ENCODE measurements around the gene PPP1R2. TPM values are rescaled to one million over a fixed set of nuclear protein-coding genes. Genes with fewer than 3 reads are reported as not detected.
"Not testable (repeated sequence)": the region's sequence is repeated elsewhere in the genome, so short reads cannot be mapped to it uniquely, and the experiment has no call there.

The PPP1R2 gene
- polyA plus RNA-seq, 1 donor from 2014 or later, result 159 TPM

DNA sequence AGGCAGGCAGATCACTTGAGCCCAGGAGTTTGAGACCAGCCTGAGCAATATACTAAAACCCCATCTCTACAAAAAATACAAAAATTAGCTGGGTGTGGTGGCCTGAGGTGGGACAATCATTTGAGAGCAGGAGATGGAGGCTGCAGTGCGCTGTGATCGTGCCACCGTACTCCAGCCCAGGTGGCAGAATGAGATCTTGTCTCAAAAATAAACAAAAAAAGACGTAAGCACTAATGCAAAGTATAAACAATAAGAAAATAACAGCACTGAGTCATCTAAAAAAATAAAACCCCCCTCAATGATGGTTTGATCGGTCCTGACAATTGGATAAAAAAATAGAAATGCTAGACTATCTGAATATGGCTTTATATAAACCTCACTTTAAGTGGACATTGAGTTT, 3.6 kb downstream of the PPP1R2 start:
- H3K4me1 Mint-ChIP-seq, result peaks cover 55 to 61% (median 56%) of the 10 kb centered on the region in 3 donors
- peak overlapping the region in 2 of 3 donors; percentile 36 to 41 for H3K27ac Mint-ChIP-seq
- H3K36me3 Mint-ChIP-seq, result peaks cover 2% of the 10 kb centered on the region
- no peaks in the 10 kb centered on the region for H3K9me3 Mint-ChIP-seq
- H3K4me3 Mint-ChIP-seq, result peak overlapping the region; percentile 8 to 97 (median 74)
- H3K27me3 Mint-ChIP-seq, result no peaks in the 10 kb centered on the region

DNA sequence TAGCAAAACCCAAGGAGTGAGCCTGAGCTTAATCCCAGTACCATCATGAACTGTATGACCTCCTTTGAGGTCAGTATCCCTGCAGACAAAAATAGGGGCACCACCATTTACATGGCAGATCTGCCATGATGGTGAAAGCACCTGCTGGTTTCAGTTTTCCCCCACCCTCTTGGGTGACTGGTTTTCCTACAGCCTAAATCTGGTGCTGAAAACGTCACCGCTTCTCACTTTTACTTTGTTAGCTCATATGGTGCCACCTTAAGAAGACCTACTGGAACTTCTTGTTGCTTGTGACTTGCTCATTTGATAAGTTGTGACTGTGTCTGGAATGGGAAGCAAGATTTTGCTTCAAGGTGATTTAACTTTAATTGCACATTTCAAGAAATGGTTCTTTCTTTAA, 5.1 kb downstream of the PPP1R2 start:
- Mint-ChIP-seq H3K4me3 (peak overlapping the region; percentile 6 to 76 (median 34)), H3K9me3 (no peaks in the 10 kb centered on the region), H3K27me3 (no peaks in the 10 kb centered on the region), H3K27ac (peak overlapping the region in 2 of 3 donors; percentile 25 to 65), H3K36me3 (peaks cover 2% of the 10 kb centered on the region), H3K4me1 (peaks cover 62 to 72% (median 63%) of the 10 kb centered on the region in 3 donors)

DNA sequence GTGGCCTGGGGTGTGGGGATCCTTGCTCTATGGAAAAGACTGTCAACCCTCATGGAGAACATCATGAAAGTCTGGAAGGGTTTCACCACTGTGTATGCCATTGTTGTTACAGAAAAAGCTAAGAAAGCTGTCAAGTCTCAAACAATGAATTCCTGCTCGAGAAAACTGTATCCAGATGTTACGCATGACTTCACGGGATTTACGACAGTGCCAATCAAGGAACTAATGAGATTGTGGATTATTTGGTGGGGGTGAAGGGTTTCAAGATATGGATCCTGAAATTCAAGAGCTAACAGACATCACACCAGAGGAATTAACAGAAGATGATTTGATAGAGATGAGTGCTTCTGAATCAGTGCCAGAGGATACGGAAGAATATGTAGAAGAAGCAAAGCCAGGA, 7.8 kb downstream of the PPP1R2 start:
- Mint-ChIP-seq H3K36me3 (peaks cover 2% of the 10 kb centered on the region), H3K27ac (peak overlapping the region in 1 of 3 donors; percentile 37), H3K9me3 (no peaks in the 10 kb centered on the region), H3K4me1 (peaks cover 50 to 72% (median 65%) of the 10 kb centered on the region in 3 donors), H3K27me3 (no peaks in the 10 kb centered on the region), H3K4me3 (peak overlapping the region in 2 of 4 donors; percentile 13 to 77)

DNA sequence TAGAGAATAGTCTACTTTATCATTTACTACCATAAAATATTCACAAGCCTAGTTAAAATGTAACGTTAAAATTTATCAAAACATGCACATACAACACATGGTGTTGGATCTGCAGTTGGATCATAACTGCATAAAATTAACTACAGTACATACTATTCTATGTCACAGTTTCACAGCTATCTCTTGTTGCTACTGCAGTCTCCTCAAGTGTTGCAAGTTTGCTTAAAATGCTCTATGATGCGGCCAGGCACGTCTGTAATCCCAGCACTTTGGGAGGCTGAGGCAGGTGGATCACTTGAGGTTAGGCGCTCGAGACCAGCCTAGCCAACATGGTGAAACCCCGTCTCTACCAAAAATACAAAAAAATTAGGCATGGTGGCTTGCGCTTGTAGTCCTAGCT, 10.3 kb downstream of the PPP1R2 start:
- H3K4me3 Mint-ChIP-seq, result peak overlapping the region in 2 of 4 donors; percentile 4 to 63
- H3K27ac Mint-ChIP-seq, result peak overlapping the region in 1 of 3 donors; percentile 39
- H3K36me3 Mint-ChIP-seq, result peaks cover 2% of the 10 kb centered on the region
- H3K4me1 Mint-ChIP-seq, result peaks cover 32 to 54% (median 44%) of the 10 kb centered on the region in 3 donors
- no peaks in the 10 kb centered on the region for H3K27me3 Mint-ChIP-seq
- H3K9me3 Mint-ChIP-seq, result no peaks in the 10 kb centered on the region

DNA sequence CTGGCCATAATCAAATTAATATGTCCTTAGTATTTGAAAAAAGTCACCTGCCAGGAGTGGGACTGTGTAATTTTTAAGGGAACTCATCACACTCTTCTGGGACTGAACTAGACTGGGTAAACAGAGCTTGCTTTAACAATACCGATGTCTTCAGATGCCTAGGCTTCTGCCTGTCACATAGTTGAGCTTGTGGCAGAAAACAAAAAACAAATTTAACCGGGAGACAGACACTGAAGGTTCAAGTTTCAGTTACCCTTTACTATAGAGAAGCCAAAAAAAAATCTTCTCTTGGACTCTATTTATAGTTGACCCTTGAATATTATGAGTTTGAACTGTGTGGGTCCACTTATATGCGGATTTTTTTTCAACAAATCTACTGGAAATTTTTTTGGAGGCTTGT, 10.8 kb downstream of the PPP1R2 start:
- H3K36me3 Mint-ChIP-seq, result peaks cover 2% of the 10 kb centered on the region
- peak overlapping the region in 1 of 3 donors; percentile 80 for H3K27ac Mint-ChIP-seq
- no peak overlapping the region for H3K4me3 Mint-ChIP-seq
- H3K4me1 Mint-ChIP-seq, result peaks cover 28 to 49% (median 39%) of the 10 kb centered on the region in 3 donors
- no peaks in the 10 kb centered on the region for H3K27me3 Mint-ChIP-seq
- H3K9me3 Mint-ChIP-seq, result no peaks in the 10 kb centered on the region

- Mint-ChIP-seq H3K4me1 (peaks cover 28 to 48% (median 39%) of the 10 kb centered on the region in 3 donors), H3K27me3 (no peaks in the 10 kb centered on the region), H3K9me3 (no peaks in the 10 kb centered on the region), H3K4me3 (no peak overlapping the region), H3K36me3 (peaks cover 2% of the 10 kb centered on the region), H3K27ac (peak overlapping the region in 2 of 3 donors; percentile 40 to 80)
Measured at GRCh38 chr3:195531683-195532082, 11.4 kb downstream of the PPP1R2 start.

GRCh38 chr3:195526492-195526891, 16.6 kb downstream of the PPP1R2 start:
- Mint-ChIP-seq H3K36me3 (no peaks in the 10 kb centered on the region), H3K4me3 (no peak overlapping the region), H3K9me3 (no peaks in the 10 kb centered on the region), H3K4me1 (peaks cover 17 to 18% (median 18%) of the 10 kb centered on the region in 3 donors), H3K27ac (no peak overlapping the region), H3K27me3 (no peaks in the 10 kb centered on the region)

DNA sequence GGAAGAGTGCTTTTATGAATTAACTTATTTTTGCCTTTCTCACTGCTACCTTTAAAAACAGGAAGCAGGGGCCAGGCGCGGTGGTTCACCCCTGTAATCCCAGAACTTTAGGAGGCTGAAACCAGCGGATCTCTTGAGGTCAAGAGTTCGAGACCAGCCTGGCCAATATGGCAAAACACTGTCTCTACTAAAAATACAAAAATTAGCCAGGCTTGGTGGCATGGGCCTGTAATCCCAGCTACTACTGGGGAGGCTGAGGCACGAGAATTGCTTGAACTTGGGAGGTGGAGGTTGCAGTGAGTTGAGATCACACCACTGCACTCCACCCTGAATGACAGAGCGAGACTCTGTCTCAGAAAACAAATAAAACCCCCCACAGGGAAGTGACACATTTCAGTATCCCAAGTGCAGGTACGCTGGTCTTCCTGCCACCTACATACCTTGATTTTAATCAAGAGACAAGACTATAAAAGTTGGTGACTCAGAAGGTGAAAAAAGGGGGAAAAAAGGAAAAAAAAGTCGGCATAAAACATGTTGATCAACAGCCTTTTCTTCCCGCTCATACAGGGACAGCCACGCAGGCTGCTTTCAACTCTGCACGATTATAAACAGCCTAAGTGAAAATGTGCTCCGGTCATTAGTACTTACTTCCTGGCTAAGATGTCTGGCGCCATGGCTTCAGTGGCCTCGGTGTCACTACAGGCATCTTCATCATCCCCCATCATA, 18.8 kb downstream of the PPP1R2 start:
- peaks cover 13 to 18% (median 14%) of the 10 kb centered on the region in 3 donors for H3K4me1 Mint-ChIP-seq
- H3K36me3 Mint-ChIP-seq, result no peaks in the 10 kb centered on the region
- H3K27me3 Mint-ChIP-seq, result no peaks in the 10 kb centered on the region
- H3K9me3 Mint-ChIP-seq, result no peaks in the 10 kb centered on the region
- H3K27ac Mint-ChIP-seq, result peak overlapping the region in 1 of 3 donors; percentile 78
- no peak overlapping the region for H3K4me3 Mint-ChIP-seq

- Mint-ChIP-seq H3K4me1 (peaks cover 13 to 18% (median 14%) of the 10 kb centered on the region in 3 donors), H3K9me3 (no peaks in the 10 kb centered on the region), H3K4me3 (no peak overlapping the region), H3K36me3 (no peaks in the 10 kb centered on the region), H3K27ac (peak overlapping the region; percentile 10 to 69 (median 67)), H3K27me3 (no peaks in the 10 kb centered on the region)
Measured at GRCh38 chr3:195522254-195523023, 20.7 kb downstream of the PPP1R2 start.

GRCh38 chr3:195517030-195517429, 26.1 kb downstream of the PPP1R2 start:
- Mint-ChIP-seq H3K4me1 (peaks cover 3 to 6% (median 3%) of the 10 kb centered on the region in 3 donors), H3K27ac (no peak overlapping the region), H3K9me3 (no peaks in the 10 kb centered on the region), H3K36me3 (peaks cover 6% of the 10 kb centered on the region), H3K4me3 (no peak overlapping the region), H3K27me3 (no peaks in the 10 kb centered on the region)

DNA sequence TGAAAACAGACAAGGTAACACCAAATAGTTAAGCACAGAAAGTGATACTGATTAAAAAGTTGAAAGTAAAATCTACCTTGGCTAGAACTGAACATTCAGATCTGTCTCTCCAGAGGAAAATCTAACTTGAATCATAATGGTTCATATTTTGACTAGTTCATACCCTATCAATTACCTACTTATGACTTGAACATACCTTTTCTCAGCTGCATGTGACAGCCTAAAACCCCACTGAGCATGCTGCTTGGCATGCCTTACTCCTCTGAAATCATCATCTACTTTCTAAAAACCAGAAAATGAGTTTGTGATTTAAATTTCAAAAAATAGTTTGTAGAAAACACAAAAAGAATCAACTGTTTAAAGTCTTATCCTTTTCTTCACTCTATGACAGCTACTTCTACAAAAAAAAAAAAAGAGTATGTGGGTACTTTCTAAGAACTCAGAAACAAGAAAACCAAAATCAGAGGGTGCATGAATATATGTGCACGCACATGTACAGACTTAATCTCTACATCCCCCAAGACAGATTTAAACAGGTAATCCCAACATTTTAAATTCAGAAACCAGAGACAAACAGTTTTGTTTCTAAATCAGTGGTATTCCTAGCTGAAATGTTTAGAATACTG, 28.4 kb downstream of the PPP1R2 start:
- H3K9me3 Mint-ChIP-seq, H3K27ac Mint-ChIP-seq: not testable (repeated sequence)
- peaks cover 10% of the 10 kb centered on the region for H3K36me3 Mint-ChIP-seq

DNA sequence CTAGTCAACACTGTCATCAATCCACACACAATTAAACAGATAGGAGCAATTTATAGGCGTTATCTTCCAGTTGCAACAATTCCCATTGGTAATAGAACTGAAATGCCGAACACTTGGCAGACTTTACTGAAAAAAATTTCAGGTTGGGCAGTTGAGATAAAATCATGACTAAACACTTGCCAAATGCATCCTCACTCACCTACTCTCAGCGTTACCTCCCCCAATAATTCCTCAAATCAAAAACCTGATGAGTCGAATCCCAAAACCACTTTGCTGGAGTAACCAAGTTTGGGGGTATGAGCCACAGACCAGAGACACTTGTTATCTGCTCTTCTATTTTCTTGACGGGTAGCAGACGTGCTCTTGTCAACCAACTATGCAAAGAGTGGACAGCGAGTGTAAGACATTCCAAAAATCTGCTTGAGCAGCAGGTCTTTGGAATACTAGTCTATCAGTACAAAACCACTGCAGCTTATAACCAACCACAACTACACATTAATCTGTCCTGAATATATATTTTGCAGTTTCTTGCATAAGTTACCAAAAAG, 30.3 kb downstream of the PPP1R2 start:
- H3K27ac Mint-ChIP-seq, result peak overlapping the region in 2 of 3 donors; percentile 45 to 63
- peaks cover 13% of the 10 kb centered on the region for H3K36me3 Mint-ChIP-seq
- peaks cover 4 to 16% (median 11%) of the 10 kb centered on the region in 3 donors for H3K4me1 Mint-ChIP-seq
- H3K27me3 Mint-ChIP-seq, result no peaks in the 10 kb centered on the region
- no peak overlapping the region for H3K4me3 Mint-ChIP-seq
- no peaks in the 10 kb centered on the region for H3K9me3 Mint-ChIP-seq

More for the DNA sequence above, 28.4 kb downstream of the PPP1R2 start:
- peaks cover 3 to 12% (median 9%) of the 10 kb centered on the region in 3 donors for H3K4me1 Mint-ChIP-seq
- not testable (repeated sequence) for H3K4me3 Mint-ChIP-seq, H3K27me3 Mint-ChIP-seq

- Mint-ChIP-seq H3K36me3 (peaks cover 13% of the 10 kb centered on the region), H3K9me3 (no peaks in the 10 kb centered on the region), H3K27me3 (no peaks in the 10 kb centered on the region), H3K4me3 (no peak overlapping the region), H3K27ac (peak overlapping the region in 1 of 3 donors; percentile 69), H3K4me1 (peaks cover 4 to 16% (median 11%) of the 10 kb centered on the region in 3 donors)
Measured at GRCh38 chr3:195511136-195511535, 32.0 kb downstream of the PPP1R2 start.

DNA sequence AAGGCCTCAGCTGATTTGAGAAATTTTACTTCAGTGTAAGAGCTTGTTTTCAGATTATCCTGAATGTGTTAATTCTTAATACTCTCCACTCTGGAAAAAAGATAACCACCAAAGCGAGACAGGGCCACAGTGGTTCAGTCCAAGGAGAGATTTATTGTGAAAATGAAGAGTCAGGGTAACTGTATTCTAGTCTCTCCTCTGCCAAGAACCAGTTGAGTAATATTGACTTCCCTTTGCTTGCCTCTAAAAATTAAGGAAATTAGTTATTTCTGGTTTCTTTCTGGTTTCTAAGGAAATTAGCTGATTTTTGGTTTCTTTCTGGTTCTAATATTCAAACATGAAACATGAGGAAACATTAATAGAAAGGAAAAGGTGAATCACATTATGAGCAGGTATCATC, 34.9 kb downstream of the PPP1R2 start:
- Mint-ChIP-seq H3K4me1 (peaks cover 4 to 16% (median 10%) of the 10 kb centered on the region in 3 donors), H3K27ac (peak overlapping the region in 2 of 3 donors; percentile 51 to 64), H3K4me3 (no peak overlapping the region), H3K27me3 (no peaks in the 10 kb centered on the region), H3K36me3 (peaks cover 11% of the 10 kb centered on the region), H3K9me3 (no peaks in the 10 kb centered on the region)

DNA sequence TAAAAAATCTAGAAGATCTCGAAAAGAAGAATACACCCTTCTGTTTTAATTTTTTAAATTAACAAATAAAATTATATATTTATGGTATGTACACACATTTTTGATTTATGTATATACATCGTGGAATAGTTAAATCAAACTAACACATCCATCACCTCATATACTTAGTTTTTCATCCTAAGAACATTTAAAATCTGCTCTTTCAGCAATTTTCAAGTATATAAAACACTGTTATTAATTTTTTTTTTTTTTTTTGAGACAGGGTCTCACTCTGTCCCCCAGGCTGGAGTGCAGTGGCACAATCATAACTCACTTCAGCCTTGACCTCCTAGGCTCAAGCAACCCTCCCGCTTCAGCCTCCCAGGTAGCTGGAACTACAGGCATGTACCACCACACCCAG, 67.5 kb downstream of the PPP1R2 start:
- peaks cover 11% of the 10 kb centered on the region for H3K27me3 Mint-ChIP-seq

More for the DNA sequence above, 67.5 kb downstream of the PPP1R2 start:
- Mint-ChIP-seq H3K4me1 (no peaks in the 10 kb centered on the region), H3K36me3 (peaks cover 2% of the 10 kb centered on the region), H3K9me3 (no peaks in the 10 kb centered on the region), H3K4me3 (no peak overlapping the region), H3K27ac (no peak overlapping the region)

Measured in IgD-negative memory B cell (primary cell).